K562 (cell line): ENCODE measurements around the gene RCSD1. TPM values are rescaled to one million over a fixed set of nuclear protein-coding genes. Genes with fewer than 3 reads are reported as not detected.

Experiments
- ADNP ChIP-seq: fragments of 200-800 bp; sonication (Bioruptor generic); IDR thresholded peaks from 2 replicates; pipeline ENCODE4 v1.6.1; 2016; ENCODE audit warnings: missing genetic modification characterization, missing compliant biosample characterization
- ARHGAP35 ChIP-seq: fragments of 450-650 bp; IDR thresholded peaks from 2 replicates; pipeline ENCODE4 v1.6.1; 2018; ENCODE audit not compliant: partially characterized antibody
- BHLHE40 ChIP-seq: IDR thresholded peaks from 2 replicates; pipeline ENCODE4 v1.6.1; 2011; ENCODE audit warnings: low read length, improper control_type of control experiment
- FOXJ2 ChIP-seq: fragments of 200-800 bp; sonication (Bioruptor generic); IDR thresholded peaks from 2 replicates; pipeline ENCODE4 v1.6.1; 2016; ENCODE audit warnings: missing genetic modification characterization, missing compliant biosample characterization
- HLTF ChIP-seq: fragments of 450-650 bp; IDR thresholded peaks from 2 replicates; pipeline ENCODE4 v1.6.1; 2016
- HNRNPL ChIP-seq: fragments of 200-400 bp; formaldehyde crosslinking; IDR thresholded peaks from 2 replicates; pipeline ENCODE4 v1.6.1; 2017; ENCODE audit warnings: low read depth, mild to moderate bottlenecking, low read length
- HNRNPLL ChIP-seq: fragments of 200-400 bp; formaldehyde crosslinking; IDR thresholded peaks from 2 replicates; pipeline ENCODE4 v1.6.1; 2017; ENCODE audit warnings: low read length, low read depth, mild to moderate bottlenecking; ENCODE audit not compliant: poor library complexity, severe bottlenecking
- NBN ChIP-seq: fragments of 450-650 bp; IDR thresholded peaks from 2 replicates; pipeline ENCODE4 v1.6.1; 2016; ENCODE audit warnings: low read depth, mild to moderate bottlenecking
- NCOR1 ChIP-seq: fragments of 450-650 bp; IDR thresholded peaks from 2 replicates; pipeline ENCODE4 v1.6.1; 2016; ENCODE audit warnings: mild to moderate bottlenecking, moderate library complexity
- NRF1 ChIP-seq, 2 experiments: fragments of 450-650 bp; IDR thresholded peaks in 1 of 2; conservative IDR thresholded peaks in 1 of 2; 2 replicates each; pipeline ENCODE4 v1.6.1; 2014; ENCODE audit warnings: mild to moderate bottlenecking in 2 of 2
- POU5F1 ChIP-seq: fragments of 150-350 bp; IDR thresholded peaks from 2 replicates; pipeline ENCODE4 v1.6.1; 2014; ENCODE audit warnings: borderline replicate concordance, low read length, low read depth, mild to moderate bottlenecking; ENCODE audit not compliant: partially characterized antibody
- SMARCA5 ChIP-seq: fragments of 450-650 bp; IDR thresholded peaks from 2 replicates; pipeline ENCODE4 v1.6.1; 2016
- YBX1 ChIP-seq: fragments of 450-650 bp; IDR thresholded peaks from 2 replicates; pipeline ENCODE4 v1.7.1; 2016; ENCODE audit warnings: mild to moderate bottlenecking
- ZBTB2 ChIP-seq: fragments of 450-650 bp; IDR thresholded peaks from 2 replicates; pipeline ENCODE4 v1.6.1; 2016; ENCODE audit warnings: antibody characterized with exemption
- ZKSCAN3 ChIP-seq: fragments of 250-450 bp; sonication (Bioruptor Pico); IDR thresholded peaks from 2 replicates; pipeline ENCODE4 v1.4.0; 2020
- ZNF133 ChIP-seq: fragments of 250-450 bp; sonication (Bioruptor Pico); IDR thresholded peaks from 2 replicates; pipeline ENCODE4 v1.4.0; 2020; ENCODE audit warnings: mild to moderate bottlenecking
- ZNF3 ChIP-seq: fragments of 250-450 bp; sonication (Bioruptor Pico); IDR thresholded peaks from 2 replicates; pipeline ENCODE4 v1.5.0; 2021; ENCODE audit warnings: mild to moderate bottlenecking, moderate library complexity
- ZNF780A ChIP-seq: fragments of 250-450 bp; sonication (Bioruptor Pico); IDR thresholded peaks from 2 replicates; pipeline ENCODE4 v1.5.0; 2021; ENCODE audit warnings: mild to moderate bottlenecking
- ZNF79 ChIP-seq: fragments of 250-450 bp; sonication (Bioruptor Pico); IDR thresholded peaks from 2 replicates; pipeline ENCODE4 v1.4.0; 2020; ENCODE audit warnings: low read depth, mild to moderate bottlenecking, moderate library complexity
- polyA plus RNA-seq, 8 experiments: library from polyadenylated mRNA; depleted of rRNA in 4 of 8; stranded (reverse) in 5 of 8; unstranded in 3 of 8; fragments of >200 nt; fragmentation: Nextera tagmentation in 2 of 8; fragmentation: Illumina TruSeq in 1 of 8; extraction: Ambion mirVana in 2 of 8; extraction: Trizol in 1 of 8; gene quantifications; 2 replicates each; pipeline versions ENCODE4 v1.2.1 to v1.2.3, GENCODE V29; 2011 to 2014; ENCODE audit warnings: inconsistent platforms in 1 of 8, missing spikeins in 1 of 8
- total RNA-seq, 7 experiments: library from RNA; depleted of rRNA in 6 of 7; stranded (reverse); fragments of >200 nt in 6 of 7; fragmentation: Illumina TruSeq in 2 of 7; extraction: Trizol in 2 of 7; gene quantifications; 2 replicates each; pipeline versions ENCODE4 v1.2.1 to v1.2.3, GENCODE V29; 2011 to 2021; ENCODE audit warnings: low replicate concordance in 1 of 7
- TF ChIP-seq, protein P1 (sequence below): sonication (generic); formaldehyde crosslinking; IDR thresholded peaks from 2 replicates; pipeline ENCODE4 v1.8.0; 2022; ENCODE audit warnings: missing genetic modification reagents, mild to moderate bottlenecking, borderline replicate concordance
- TF ChIP-seq, protein P2 (sequence below): fragments of 450-650 bp; IDR thresholded peaks from 2 replicates; pipeline ENCODE4 v1.6.1; 2016; ENCODE audit warnings: borderline replicate concordance
- TF ChIP-seq, protein P3 (sequence below): fragments of 250-450 bp; sonication (Bioruptor Pico); IDR thresholded peaks from 2 replicates; pipeline ENCODE4 v1.5.0; 2021; ENCODE audit warnings: mild to moderate bottlenecking, borderline replicate concordance

RCSD1 gene
- total and polyA plus RNA-seq, 9 of the 15 experiments (the other 6 are each of a cell fraction or from before 2014, with no cell fraction given), result 7.8 to 69.8 (median 45.3) TPM

DNA sequence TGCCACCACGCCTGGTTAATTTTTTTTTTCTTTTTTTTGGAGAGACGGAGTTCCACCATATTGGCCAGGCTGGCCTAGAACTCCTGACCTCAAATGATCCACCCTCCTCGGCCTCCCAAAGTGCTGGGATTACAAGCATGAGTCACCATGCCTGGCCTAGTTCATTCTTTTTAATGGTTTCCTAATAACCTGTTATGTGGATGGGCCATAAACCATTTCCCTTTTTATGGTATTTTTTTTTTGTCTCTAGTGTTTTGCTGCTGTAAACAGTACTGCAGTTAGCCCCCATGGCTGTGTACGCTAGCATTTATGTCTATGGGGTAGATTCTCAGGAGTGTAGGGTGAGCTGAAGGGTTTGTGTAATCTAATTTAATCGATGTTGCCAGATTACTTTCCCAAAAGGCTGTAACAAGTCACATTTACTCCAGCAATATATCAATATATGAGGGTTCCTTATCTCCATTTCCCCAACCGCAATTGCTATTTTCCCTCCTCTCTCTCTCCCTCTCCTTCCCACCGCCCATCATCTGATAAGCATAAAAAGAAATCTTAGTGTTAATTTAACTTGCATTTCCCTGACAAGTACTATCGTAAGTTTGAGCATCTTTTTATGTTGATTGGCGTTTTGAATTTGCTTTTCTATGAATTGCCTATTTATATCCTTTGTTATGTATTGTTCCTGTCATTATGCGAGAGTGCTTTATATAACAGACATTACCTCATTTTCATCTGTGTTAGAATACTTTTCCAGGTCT, 28.7 kb downstream of the RCSD1 start (continued):
- no peak for TF ChIP-seq ARHGAP35
- TF ChIP-seq POU5F1, result no peak
- no peak for TF ChIP-seq ZNF780A (CRISPR knock-in tag)
- TF ChIP-seq ZBTB2, result no peak
- TF ChIP-seq HLTF, result 0 out of 2 replicates have a peak, but pooled peaks have one; percentile 25
- TF ChIP-seq ZNF79, result no peak
- TF ChIP-seq, protein P1, sequence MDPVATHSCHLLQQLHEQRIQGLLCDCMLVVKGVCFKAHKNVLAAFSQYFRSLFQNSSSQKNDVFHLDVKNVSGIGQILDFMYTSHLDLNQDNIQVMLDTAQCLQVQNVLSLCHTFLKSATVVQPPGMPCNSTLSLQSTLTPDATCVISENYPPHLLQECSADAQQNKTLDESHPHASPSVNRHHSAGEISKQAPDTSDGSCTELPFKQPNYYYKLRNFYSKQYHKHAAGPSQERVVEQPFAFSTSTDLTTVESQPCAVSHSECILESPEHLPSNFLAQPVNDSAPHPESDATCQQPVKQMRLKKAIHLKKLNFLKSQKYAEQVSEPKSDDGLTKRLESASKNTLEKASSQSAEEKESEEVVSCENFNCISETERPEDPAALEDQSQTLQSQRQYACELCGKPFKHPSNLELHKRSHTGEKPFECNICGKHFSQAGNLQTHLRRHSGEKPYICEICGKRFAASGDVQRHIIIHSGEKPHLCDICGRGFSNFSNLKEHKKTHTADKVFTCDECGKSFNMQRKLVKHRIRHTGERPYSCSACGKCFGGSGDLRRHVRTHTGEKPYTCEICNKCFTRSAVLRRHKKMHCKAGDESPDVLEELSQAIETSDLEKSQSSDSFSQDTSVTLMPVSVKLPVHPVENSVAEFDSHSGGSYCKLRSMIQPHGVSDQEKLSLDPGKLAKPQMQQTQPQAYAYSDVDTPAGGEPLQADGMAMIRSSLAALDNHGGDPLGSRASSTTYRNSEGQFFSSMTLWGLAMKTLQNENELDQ (CRISPR knock-in tag), result no peak
- TF ChIP-seq NCOR1, result peak; percentile 37; the same call in 1 of the 2 replicates
- TF ChIP-seq BHLHE40, result 0 out of 2 replicates have a peak, but pooled peaks have one; percentile 26
- no peak for TF ChIP-seq ZNF3
- TF ChIP-seq, protein P2, sequence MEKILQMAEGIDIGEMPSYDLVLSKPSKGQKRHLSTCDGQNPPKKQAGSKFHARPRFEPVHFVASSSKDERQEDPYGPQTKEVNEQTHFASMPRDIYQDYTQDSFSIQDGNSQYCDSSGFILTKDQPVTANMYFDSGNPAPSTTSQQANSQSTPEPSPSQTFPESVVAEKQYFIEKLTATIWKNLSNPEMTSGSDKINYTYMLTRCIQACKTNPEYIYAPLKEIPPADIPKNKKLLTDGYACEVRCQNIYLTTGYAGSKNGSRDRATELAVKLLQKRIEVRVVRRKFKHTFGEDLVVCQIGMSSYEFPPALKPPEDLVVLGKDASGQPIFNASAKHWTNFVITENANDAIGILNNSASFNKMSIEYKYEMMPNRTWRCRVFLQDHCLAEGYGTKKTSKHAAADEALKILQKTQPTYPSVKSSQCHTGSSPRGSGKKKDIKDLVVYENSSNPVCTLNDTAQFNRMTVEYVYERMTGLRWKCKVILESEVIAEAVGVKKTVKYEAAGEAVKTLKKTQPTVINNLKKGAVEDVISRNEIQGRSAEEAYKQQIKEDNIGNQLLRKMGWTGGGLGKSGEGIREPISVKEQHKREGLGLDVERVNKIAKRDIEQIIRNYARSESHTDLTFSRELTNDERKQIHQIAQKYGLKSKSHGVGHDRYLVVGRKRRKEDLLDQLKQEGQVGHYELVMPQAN, result no peak
- TF ChIP-seq, protein P3, sequence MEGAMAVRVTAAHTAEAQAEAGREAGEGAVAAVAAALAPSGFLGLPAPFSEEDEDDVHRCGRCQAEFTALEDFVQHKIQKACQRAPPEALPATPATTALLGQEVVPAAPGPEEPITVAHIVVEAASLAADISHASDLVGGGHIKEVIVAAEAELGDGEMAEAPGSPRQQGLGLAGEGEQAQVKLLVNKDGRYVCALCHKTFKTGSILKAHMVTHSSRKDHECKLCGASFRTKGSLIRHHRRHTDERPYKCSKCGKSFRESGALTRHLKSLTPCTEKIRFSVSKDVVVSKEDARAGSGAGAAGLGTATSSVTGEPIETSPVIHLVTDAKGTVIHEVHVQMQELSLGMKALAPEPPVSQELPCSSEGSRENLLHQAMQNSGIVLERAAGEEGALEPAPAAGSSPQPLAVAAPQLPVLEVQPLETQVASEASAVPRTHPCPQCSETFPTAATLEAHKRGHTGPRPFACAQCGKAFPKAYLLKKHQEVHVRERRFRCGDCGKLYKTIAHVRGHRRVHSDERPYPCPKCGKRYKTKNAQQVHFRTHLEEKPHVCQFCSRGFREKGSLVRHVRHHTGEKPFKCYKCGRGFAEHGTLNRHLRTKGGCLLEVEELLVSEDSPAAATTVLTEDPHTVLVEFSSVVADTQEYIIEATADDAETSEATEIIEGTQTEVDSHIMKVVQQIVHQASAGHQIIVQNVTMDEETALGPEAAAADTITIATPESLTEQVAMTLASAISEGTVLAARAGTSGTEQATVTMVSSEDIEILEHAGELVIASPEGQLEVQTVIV (CRISPR knock-in tag), result no peak
- TF ChIP-seq ZNF133 (CRISPR knock-in tag), result no peak
- no peak for TF ChIP-seq HNRNPLL
- peak; percentile 82 for TF ChIP-seq ADNP (tag)
- peak; percentile 12; the same call in 1 of the 2 replicates for TF ChIP-seq SMARCA5
- no peak for TF ChIP-seq HNRNPL
- TF ChIP-seq FOXJ2, result no peak
- no peak for TF ChIP-seq YBX1
- TF ChIP-seq NBN, result no peak
- no peak for TF ChIP-seq ZKSCAN3
- no peak for TF ChIP-seq NRF1 (conservative IDR thresholded peaks at IDR 0.05 in 1 of 2, IDR thresholded peaks at IDR 0.05 in 1 of 2)
